Measurements from ENCODE around the gene CDK7. TPM values are rescaled to one million over a fixed set of nuclear protein-coding genes. Genes with fewer than 3 reads are reported as not detected.

The CDK7 gene
- total RNA-seq, 1 experiment from 2014 or later, result 53.4 TPM

- Histone ChIP-seq H2AFZ (ENCODE audit: low read length) (no peak overlapping the region), H3T11ph (ENCODE audit: low read length) (no peak overlapping the region), H2BK5ac (ENCODE audit: insufficient read length, low read length) (no peak overlapping the region), H4K8ac (replicated peaks; ENCODE audit: insufficient read length, low read depth, low read length) (no peak overlapping the region), H3K4me1 (ENCODE audit: insufficient read depth, low read length) (no peaks in the 10 kb centered on the region), H3K9ac (ENCODE audit: extremely low read depth, insufficient read length, low read length) (no peak overlapping the region), H2BK20ac (ENCODE audit: low read depth, low read length, poor library complexity, severe bottlenecking) (no peak overlapping the region), H3K4ac (ENCODE audit: low read depth, low read length) (no peak overlapping the region), H3K18ac (ENCODE audit: insufficient read length, low read depth, low read length) (no peak overlapping the region), H3K27me3 (ENCODE audit: insufficient read depth, low read length) (no peaks in the 10 kb centered on the region), H2AK5ac (ENCODE audit: insufficient read length, low read length) (no peak overlapping the region), H4K91ac (ENCODE audit: insufficient read length, low read depth, low read length) (no peak overlapping the region), H3K27ac (ENCODE audit: insufficient read length, low read depth, low read length) (no peak overlapping the region), H3K79me2 (ENCODE audit: insufficient read depth, low read length) (no peaks in the 10 kb centered on the region), H3K79me1 (ENCODE audit: insufficient read depth, low read depth, low read length, poor library complexity, severe bottlenecking) (no peaks in the 10 kb centered on the region), H2BK12ac (ENCODE audit: insufficient read length, low read depth, low read length) (no peak overlapping the region), H2BK15ac (ENCODE audit: low read depth, low read length) (no peak overlapping the region), H4K20me1 (ENCODE audit: control insufficient read depth, insufficient read depth, insufficient read length) (no peaks in the 10 kb centered on the region), H3K23ac (ENCODE audit: insufficient read length, low read depth, low read length) (no peak overlapping the region), H2BK120ac (ENCODE audit: low read depth, low read length, poor library complexity, severe bottlenecking) (no peak overlapping the region), H3K56ac (ENCODE audit: insufficient read length, low read depth, low read length) (no peak overlapping the region), H3K23me2 (ENCODE audit: insufficient read length, low read depth, low read length, poor library complexity, severe bottlenecking) (no peaks in the 10 kb centered on the region), H3K4me2 (ENCODE audit: insufficient read depth, insufficient read length, low read length) (no peak overlapping the region), H4K5ac (ENCODE audit: insufficient read length, low read depth, low read length) (no peak overlapping the region), H3K9me3 (ENCODE audit: control insufficient read depth, low read depth, low read length) (no peaks in the 10 kb centered on the region), H3K14ac (ENCODE audit: insufficient read depth, low read length) (no peak overlapping the region)
- WGBS (ENCODE audit: extremely low coverage, insufficient read length, low lambda C conversion rate), result no CpG with 5 or more reads among the region's 2 CpGs
- DNase-seq, result no peak
- Mint-ChIP-seq H3K36me3 (ENCODE audit: insufficient read depth in 1 of 3, low read depth in 3 of 3) (peaks cover 13 to 43% (median 39%) of the 10 kb centered on the region in 3 experiments; a peak in 6 of 7 replicates), H3K4me1 (peaks cover 0 to 1% of the 10 kb centered on the region in 2 experiments; a peak in 2 of 4 replicates), H3K27ac (no peak overlapping the region), H3K4me3 (no peak overlapping the region), H3K9me3 (no peaks in the 10 kb centered on the region), H3K27me3 (ENCODE audit: low read depth) (no peaks in the 10 kb centered on the region)
- no peak for TF ChIP-seq CTCF (conservative IDR thresholded peaks at IDR 0.05)
Measured at GRCh38 chr5:69212022-69212421, 22.7 kb upstream of the CDK7 start.
